ENCODE results near the gene ZFAND3.

Gene ZFAND3

GRCh38 chr6:38088829-38089228 is 269.3 kb downstream of the ZFAND3 start:
- TF ChIP-seq CTCF (IDR thresholded peaks at IDR 0.05): no peak
- no peak overlapping the region for H3K27ac ChIP-seq
- no peak for DNase-seq (ENCODE audit: low spot score)
- H3K4me3 ChIP-seq: no peak overlapping the region

- no peak overlapping the region for H3K4me3 ChIP-seq
- no peak for DNase-seq (ENCODE audit: low spot score)
- H3K27ac ChIP-seq: no peak overlapping the region
- TF ChIP-seq CTCF (IDR thresholded peaks at IDR 0.05): no peak
Measured at GRCh38 chr6:38091613-38092012, 272.1 kb downstream of the ZFAND3 start.

GRCh38 chr6:38092465-38092864 is 272.9 kb downstream of the ZFAND3 start:
- no peak overlapping the region for H3K27ac ChIP-seq

GRCh38 chr6:38092964-38093363 is 273.4 kb downstream of the ZFAND3 start:
- TF ChIP-seq CTCF (IDR thresholded peaks at IDR 0.05): no peak
- Histone ChIP-seq H3K27ac (no peak overlapping the region), H3K4me3 (no peak overlapping the region)
- no peak for DNase-seq (ENCODE audit: low spot score)

More at GRCh38 chr6:38092465-38092864, 272.9 kb downstream of the ZFAND3 start:
- H3K4me3 ChIP-seq: no peak overlapping the region
- DNase-seq (ENCODE audit: low spot score): no peak
- TF ChIP-seq CTCF (IDR thresholded peaks at IDR 0.05): no peak

GRCh38 chr6:38095054-38095453 is 275.5 kb downstream of the ZFAND3 start:
- no peak for DNase-seq (ENCODE audit: low spot score)
- H3K27ac ChIP-seq: no peak overlapping the region
- H3K4me3 ChIP-seq: no peak overlapping the region
- no peak for TF ChIP-seq CTCF (IDR thresholded peaks at IDR 0.05)

GRCh38 chr6:38099221-38099620 is 279.7 kb downstream of the ZFAND3 start:
- no peak for DNase-seq (ENCODE audit: low spot score)
- H3K27ac ChIP-seq: no peak overlapping the region
- no peak overlapping the region for H3K4me3 ChIP-seq
- no peak for TF ChIP-seq CTCF (IDR thresholded peaks at IDR 0.05)

GRCh38 chr6:38100380-38100779 is 280.9 kb downstream of the ZFAND3 start:
- Histone ChIP-seq H3K4me3 (no peak overlapping the region), H3K27ac (no peak overlapping the region)
- TF ChIP-seq CTCF (IDR thresholded peaks at IDR 0.05): no peak
- DNase-seq (ENCODE audit: low spot score): no peak
